Kasumi-1 (cell line): ENCODE measurements around the gene CFAP46.
"Not testable (repeated sequence)": the region's sequence is repeated elsewhere in the genome, so short reads cannot be mapped to it uniquely, and the experiment has no call there.

ENCODE experiments used
- DNase-seq, 2 experiments: peaks; one replicate each; lab custom pipeline; 2025; lab: John Stamatoyannopoulos, UW

CFAP46 gene

DNA sequence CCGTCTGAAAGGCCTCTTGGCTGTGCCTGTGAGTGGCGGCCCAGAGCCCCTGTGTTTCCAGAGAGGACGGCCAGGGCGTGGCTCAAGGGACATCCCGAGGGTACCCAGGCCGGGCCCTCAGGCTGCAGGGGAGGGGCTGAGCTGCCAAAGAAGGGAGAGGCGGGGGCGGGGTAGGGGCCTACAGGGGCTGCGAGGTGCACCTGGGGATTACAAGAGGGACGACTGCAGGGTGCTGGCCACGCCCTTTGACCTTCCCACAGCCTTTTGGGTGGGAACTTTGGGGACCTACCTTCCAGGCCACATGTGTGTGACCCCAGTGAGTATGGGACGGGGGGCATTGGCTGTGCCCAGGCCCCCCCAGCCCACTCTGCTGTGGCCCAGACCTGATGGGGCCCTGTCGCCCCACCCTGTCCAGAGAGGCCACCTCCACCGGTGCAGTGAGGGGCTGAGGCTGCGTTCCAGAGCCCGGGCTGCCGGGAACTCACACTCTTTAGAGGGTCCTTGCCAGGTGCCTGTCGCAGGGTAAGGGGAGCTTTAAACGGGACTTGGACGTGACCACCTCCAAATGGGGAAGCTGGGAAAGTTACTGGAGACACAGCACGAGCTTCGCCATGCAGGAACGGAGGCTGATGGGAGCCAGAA lies 137.5 kb downstream of the CFAP46 start:
- no peak for DNase-seq

DNA sequence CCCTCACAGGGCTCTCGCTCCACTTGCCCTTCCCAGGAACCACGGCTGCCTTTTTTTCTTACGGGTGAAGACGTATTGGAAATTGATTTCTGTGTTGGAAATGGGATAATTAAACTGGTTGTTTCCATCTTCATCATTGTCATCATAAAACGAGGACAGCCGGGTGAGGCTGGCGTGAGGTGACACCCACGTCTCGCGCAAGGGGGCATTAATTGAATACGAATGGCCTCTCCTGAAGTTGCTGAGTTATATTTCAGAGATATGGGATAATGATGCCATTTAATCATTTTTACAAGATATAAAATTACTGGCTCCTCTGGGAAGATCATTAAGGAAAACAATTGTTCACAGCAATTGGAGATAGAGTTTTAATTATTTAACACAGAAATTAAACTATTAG lies 138.1 kb downstream of the CFAP46 start:
- no peak for DNase-seq

DNA sequence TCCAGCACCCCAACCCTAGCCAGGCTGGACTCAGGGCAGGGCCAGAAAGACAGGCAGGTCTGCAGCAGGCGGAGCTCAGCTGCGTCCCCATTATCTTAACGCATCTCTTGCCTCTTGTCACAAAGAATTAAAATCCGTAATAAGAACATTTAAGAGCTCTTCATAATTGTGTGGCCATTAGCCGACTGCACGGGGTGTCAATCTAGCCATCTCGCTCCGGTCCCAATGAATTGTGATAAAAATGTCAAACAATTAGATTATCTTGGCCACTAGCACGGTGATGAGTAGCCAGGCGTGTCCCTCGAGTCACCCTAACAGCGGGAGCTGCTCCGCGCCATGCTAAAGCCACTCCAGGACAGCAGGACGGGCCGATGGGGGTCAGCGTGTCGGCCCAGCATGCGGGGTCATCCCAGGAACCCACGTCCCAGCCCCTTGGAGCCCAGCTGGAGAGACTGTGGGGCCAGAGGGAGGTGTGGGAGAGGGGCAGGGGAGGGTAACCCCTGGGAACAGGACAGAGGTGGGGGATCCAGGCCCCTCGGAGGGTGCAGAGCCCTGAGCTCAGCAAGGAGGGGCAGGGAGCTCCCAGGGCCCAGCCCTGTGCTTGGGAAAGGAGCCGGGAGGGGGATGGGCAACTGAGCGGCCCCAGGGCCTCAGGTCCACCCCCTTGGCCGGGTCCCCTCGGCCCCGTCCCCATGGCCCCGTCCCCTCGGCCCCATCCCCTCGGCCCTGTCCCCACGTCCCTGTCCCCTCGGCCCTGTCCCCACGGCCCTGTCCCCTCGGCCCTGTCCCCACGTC lies 138.8 kb downstream of the CFAP46 start:
- DNase-seq = no peak

DNA sequence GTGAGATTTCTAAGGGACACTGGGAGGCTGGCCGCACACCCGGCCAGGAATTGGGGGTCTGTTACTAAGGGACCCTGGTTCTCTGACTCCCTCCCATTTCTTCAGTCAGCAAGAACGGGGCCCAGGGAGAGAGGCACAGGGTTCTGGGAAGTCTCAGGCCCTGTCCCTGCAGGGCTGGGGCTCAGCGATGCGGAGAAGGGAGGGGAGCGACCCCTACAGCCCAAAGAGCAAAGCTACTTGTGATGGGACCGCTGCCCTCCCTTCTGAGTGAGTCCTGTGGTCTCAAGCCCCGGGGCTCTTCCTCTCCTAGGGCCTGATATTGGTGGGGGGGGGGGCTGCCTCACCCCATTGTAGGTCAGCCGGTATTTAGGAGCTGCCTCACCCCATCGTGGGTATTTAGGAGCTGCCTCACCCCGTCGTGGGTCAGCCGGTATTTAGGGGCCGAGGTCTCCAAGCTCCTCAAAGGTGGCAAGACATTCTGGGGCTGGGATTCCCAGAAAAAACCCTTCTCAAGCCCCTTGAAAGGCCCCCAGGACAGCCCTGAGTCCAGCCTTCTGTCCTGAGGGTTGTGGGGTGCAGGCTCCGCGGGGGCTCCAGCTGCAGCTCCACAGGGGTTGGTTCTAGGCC lies 139.6 kb downstream of the CFAP46 start:
- no peak for DNase-seq

DNA sequence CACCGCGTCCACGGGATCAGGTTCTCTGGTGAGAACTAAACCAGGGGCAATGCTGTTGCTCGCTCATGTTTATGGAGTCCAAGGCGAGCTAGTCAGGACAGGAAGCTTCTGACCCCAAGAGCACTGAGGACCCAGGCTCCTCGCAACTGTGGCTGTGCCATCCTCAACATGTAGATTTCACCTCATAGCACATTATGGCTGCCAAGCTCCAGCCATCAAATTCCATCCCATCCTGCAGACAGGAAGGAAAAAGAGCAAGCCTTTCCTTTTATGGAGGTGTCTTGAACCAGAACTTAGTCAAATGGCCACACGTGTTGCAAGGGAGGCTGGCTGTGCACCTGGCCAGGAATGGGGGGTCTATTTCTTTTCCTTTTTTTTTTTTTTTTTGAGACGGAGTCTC lies 140.3 kb downstream of the CFAP46 start:
- DNase-seq = no peak

DNA sequence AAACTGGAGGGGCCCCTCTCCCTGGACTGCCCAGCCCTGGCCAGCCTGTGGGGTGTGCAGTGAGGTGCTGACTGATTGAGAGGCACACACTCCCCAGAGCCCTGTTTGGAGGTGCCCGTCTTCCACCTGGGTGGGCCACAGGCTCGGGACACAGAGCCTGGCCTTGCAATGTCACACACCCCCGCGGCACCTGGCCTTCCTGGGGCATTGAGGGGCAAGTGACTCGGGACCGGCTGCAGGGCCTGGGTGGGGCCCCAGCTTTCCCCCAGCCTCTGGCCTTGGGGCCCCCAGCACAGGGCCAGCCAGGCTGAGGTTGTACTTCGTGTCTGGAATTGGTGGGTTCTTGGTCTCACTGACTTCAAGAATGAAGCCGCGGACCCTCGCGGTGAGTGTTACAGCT lies 142.5 kb downstream of the CFAP46 start:
- DNase-seq = no peak

DNA sequence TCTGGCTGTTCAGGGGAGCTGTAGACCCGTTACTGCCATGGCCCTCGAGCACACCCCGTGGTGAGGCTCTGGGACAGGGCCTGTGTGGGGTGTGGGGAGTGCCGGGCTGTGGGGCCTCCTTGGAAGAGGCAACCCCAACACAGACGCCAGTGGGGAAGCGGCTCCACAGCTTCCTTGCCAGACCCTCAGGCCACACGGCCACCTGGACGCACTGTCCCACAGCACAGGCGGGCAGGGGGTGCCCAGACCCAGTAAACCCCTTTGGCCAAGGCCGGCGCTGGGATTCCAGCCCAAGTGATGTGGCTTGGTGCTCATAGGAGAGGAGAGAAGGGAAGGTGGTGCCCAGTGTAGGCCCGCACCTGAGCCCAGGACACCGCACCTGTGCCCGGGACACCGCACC lies 143.5 kb downstream of the CFAP46 start:
- DNase-seq = no peak

DNA sequence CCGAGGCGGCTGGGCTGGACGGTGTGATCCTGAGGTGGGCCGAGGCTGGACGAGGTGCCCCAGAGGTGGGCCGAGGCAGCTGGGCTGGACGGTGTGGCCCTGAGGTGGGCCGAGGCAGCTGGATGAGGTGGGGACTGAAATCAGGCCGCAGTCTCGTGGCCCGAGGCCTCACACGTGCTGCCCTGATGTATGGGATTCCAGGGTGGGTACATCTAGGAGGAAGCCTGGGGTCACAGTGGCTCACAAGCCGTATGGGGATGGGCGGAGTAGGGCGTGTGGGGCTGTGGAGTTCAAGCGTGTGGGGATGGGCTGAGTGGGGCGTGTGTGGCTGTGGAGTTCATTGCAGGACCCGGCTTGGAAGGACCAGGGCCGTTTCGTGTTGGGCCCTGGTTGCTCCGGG lies 144.0 kb downstream of the CFAP46 start:
- no peak for DNase-seq

DNA sequence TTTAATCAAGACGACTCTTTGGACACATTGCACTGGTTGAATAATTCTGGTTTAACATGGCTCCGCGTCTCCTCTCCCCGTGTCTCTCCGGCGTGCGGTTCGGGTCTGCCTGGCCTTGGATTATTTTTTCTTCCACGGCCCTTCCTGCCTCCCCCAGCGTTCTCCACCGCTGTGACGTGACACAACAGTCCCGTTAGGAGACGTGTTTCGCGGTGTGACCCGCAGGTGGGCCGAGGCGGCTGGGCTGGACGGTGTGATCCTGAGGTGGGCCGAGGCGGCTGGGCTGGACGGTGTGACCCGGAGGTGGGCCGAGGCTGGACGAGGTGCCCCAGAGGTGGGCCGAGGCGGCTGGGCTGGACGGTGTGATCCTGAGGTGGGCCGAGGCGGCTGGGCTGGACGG lies 144.4 kb downstream of the CFAP46 start:
- DNase-seq = not testable (repeated sequence)

DNA sequence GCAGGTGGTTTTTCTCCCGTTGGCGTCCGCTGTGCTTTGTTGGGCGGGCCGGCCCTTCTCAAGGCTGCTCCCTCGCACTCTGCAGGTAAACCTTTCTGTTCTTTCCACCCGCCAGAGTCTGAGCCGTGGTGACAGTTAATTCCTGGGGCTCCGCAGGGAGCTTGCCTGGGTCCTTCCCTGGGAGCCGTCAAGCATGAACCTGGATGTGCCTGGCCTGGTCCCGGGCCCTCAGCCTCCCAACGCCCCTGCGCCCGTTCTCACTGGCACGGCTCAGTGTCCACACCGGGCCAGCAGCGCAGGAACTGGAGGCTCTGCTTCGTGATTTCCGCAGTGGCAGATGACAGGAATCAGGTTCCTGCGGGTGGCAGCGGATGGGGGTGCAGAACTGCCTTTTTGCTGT lies 145.5 kb downstream of the CFAP46 start:
- DNase-seq = no peak

DNA sequence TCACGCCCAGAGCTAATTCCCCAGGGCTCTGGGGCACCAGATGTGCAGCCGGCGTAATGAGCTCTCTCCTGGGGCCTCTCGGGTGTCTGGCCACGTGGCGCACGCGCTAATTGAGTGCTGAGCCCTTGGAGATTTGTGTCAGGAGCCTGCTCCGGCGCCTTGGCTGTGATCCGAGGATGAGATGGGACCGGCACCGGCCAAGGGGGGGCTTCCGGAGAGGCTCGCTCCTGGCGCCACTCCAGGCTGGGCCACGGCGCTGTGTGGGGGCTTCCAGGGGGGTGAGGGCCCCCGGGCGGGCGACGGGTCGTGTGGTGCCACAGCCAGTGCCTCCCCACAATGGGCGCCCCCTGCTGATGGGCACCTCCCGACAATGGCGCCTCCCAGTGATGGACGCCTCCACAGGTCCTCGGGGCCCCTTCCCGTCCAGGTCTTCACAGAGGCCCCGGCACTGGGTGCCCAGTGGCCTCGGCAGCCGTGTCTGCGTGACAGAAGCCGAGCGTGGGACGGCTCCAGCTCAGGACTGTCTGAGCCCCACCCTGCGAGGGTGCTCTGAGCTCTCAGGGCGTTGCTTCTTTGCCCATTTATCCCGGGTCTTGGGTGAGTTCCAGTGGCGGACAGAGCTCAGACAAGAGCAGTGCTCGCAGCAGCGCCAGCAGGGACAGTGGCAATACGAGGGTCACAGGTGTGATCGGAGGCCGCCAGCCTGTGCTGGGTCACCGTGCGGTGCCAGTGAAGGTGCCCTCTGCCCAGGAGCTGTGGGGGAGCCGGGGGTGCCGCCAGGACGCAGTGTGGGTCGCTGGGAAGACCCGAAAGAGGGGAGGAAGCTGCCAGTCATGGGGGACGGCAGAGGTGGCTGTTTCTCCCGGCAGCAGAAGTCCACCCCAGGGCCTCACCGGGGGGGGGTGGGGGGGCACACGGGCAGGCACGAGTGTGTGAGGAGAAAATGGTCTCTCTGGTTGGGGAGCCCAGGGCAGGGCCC lies 148.2 kb downstream of the CFAP46 start:
- no peak for DNase-seq

DNA sequence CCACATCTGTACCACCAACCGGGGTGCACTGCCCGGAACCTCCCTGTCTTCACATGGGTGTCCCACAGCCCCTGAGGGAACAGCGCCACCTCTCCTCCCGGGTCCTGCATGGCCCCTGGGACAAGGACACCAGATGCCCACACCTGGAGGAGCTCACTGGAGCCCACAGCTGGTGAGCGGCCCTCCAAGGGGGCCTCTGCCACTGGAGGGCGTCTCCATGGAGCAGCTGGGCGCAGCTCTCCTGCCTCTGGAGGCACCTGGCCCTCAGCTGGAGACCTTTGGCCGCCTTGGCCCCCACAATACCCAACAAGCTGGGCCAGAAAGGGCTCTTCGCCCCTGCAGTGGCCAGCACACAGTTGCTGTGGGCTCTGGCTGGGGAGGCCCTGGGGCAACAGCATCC lies 149.2 kb downstream of the CFAP46 start:
- DNase-seq = no peak

DNA sequence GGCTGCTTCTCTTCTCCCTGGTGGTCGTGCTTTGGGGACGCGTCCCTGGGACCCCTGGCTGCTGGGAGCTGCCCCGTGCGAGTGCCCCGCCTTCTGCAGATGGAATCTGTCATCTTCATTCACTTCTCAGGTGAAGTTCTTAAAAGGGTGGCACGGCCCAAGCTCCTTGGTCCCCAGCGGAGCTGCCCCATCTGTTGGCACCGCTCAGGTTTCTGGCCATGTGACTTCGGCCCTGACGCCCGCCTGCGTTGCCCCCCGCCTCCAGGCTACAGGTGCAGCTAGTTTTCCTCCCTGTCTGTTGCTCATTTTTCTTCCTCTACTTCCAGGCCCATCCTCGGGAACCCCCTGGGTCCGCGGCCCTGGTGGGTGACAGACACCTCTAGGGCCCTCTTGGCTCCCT lies 149.6 kb downstream of the CFAP46 start:
- DNase-seq = no peak

DNA sequence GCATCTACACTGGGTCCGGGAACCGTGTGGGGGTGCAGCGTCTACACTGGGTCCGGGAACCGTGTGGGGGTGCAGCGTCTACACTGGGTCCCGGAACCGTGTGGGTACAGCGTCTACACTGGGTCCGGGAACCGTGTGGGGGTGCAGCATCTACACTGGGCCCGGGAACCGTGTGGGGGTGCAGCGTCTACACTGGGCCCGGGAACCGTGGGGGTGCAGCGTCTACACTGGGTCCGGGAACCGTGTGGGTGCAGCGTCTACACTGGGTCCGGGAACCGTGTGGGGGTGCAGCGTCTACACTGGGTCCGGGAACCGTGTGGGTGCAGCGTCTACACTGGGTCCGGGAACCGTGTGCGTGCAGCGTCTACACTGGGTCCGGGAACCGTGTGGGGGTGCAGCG lies 150.3 kb downstream of the CFAP46 start:
- not testable (repeated sequence) for DNase-seq

DNA sequence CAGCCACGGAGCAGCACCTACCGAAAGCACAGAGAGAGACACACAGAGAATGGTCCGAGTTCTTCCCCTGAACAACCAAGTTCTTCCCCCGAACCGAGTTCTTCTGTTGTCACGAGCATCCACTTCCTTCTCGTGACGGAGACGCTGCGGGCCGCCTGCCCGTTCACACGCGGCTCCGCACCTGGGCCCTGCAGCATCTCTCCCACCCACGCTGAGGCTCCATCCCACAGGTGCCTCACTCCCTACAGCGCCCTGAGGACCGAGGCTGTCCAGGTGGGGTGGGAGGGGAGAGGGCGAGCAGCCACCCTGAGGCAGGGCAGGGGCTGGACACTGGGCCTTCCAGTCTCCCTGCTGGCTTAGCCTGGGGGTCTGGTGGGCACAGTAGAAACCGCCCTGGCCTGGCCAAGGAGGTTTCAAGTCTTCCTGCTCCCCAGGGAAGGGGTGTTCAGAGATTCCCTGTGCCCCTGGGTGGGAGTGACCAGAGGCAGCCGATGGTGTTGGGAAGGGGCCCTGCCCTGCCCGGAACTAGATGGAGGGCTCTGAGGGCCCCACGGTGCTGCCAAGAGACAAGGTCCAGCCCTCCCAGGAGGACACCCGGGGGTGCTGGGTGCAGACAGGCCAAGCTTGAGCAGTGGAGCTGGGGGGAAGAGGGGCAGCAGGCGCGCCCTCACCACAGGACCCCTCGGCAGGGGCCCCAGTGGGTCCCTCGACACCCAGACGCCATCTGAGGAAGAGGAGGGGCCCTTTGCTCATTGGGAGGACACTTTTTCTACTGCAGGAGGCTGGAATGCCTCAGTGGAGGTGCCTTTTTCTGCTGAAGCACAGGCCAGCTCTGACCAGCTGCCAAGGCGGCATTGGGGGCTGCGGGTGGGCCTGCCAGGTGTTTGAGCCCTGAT lies 151.2 kb downstream of the CFAP46 start:
- DNase-seq = no peak

DNA sequence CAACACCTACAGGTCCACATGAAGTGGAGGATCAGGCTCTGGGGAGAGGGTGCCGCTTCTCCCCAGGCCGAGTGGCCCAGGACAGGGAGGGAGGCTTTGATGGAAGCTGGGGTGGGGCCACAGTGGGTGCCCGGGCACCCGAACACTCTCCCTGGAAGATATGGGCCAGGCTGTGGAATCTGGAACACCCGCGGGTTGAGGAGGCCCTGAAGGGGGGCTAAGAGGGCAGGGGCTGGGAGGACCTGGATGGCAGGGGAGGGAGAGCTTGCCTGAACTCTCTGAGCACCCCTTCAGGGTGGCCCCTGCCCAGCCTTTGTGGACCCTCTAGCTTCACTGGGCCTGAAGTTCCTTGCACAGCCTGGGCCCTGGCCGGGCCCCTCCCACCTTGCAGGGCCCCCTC lies 151.9 kb downstream of the CFAP46 start:
- DNase-seq = no peak

DNA sequence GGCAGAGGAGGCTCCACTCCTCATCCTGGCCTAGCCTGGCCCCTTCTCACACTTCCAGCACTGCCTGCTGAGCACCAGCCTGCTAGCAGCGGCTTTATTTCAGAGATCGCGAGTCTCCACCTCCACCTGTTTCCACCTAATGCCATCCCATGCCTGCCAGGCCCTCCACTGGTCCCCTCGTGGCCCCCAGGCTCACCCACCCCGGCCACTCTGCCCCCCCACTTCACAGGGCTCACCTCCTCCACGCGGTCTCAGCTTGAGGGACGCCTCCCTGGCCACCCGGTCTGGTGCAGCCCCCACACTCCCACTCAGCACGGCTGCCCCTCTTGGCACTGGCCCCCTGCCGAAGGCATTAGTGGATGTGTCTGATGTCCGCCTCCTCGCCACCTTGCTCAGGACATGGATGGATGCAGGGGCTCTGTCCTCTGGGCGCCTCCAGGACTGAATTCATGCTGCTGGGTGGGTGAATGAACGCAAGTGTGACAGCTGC lies 152.7 kb downstream of the CFAP46 start:
- DNase-seq = no peak

DNA sequence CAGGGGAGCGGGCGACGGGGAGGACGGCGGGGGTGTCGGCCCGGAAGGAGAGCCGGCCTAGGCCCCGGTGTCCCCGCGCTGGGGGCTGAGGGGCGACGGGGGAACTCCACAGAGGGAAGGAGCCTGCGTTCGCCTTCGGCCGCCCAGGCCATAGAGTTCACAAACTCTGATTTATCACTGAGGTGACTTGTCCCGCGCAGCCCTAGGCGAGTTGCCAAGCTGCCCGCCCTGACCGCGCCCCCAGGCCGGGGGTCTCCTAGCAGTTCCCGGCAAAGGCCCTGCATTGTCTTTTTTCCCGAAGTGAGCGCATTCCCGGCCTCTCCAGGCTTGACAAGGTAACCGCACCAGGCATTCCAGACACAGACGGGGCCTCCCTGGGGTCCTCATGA lies 153.5 kb downstream of the CFAP46 start:
- DNase-seq = no peak

DNA sequence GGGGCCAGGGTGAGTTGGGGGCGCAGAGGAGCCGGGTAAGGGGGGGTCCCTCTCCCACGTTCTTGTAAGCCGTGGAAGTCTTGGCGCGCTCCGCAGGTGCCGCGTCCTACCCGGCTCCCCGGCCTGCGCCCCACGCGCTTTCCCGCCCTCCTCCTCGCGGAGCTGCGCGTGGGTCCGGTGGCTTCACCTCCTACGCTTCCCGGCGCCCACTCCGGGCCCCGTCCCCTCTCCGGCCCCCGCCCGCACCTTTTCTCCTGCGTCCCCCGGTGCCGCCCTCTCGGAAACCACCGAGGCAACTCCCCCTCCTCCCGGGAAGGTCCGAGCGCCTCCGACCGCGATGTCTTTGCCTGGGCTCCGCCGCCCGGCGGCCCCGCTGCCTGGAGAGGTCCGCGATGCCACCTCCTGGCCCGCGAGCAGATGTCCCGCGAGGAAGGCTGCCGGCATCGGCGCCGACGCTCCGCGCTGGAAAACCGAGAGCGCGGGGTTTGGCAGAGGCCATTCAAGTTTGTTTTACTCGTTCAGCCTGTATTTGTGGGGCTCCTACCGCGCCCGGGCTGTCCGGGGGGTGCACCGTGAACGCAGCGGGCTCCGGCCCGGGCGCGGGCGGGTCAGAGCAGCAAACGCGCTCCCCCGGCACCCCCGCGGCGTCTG lies 154.1 kb downstream of the CFAP46 start:
- no peak for DNase-seq

DNA sequence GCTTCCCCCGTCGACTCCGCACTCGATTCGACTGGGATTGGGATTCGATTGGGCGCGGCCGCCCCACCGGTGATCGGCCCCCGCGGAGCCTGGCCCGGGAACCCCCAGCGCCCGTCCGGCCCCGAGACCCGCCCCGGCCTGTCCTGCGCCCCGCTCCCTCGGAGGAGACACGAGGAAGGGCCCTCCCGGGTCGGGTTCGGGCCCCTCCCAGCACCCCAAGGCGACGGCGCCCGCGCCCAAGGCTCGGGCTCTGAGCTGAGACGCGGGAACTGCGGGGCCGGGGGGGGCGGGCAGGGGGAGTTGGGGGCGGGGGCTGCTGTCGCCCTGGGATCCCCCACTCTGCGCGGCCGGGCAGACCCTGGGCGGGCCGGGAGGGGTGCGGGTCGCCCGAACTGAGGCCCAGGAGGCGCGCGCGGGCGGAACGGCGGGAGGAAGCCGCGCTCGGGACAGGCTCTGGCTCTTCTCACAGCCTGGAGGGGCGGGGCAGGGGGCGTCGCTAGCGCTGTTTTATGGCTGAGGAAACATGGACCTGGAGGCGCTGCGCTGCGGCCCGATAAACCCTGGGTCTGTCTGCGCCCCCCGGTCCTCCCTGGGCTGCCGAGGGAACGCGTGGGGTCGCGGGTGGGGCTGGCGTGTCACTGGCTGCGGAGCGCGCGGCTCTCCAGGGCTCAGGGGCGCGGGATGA lies 154.7 kb downstream of the CFAP46 start:
- DNase-seq = no peak
